HG02938 (cell line): ENCODE data around the gene GNB1L.

Experiments used
- ATAC-seq: cut with Tn5 transposase; IDR thresholded peaks from one replicate; pipeline ENCODE4 v1.9.1; 2021; ENCODE audit warnings: mild to moderate bottlenecking, moderate library complexity; ENCODE audit not compliant: unreplicated experiment

GNB1L gene

GRCh38 chr22:19765477-19766239 lies 89.0 kb downstream of the GNB1L start:
- ATAC-seq: no peak

GRCh38 chr22:19764636-19765476 lies 89.8 kb downstream of the GNB1L start:
- no peak for ATAC-seq

GRCh38 chr22:19764299-19764593 lies 90.4 kb downstream of the GNB1L start:
- ATAC-seq: no peak

- no peak for ATAC-seq
Measured at GRCh38 chr22:19763458-19764298, 91.0 kb downstream of the GNB1L start.

GRCh38 chr22:19762568-19763457 lies 91.9 kb downstream of the GNB1L start:
- no peak for ATAC-seq

GRCh38 chr22:19761725-19762567 lies 92.7 kb downstream of the GNB1L start:
- no peak for ATAC-seq

- ATAC-seq: no peak
Measured at GRCh38 chr22:19760951-19761724, 93.5 kb downstream of the GNB1L start.

- no peak for ATAC-seq
Measured at GRCh38 chr22:19760058-19760950, 94.4 kb downstream of the GNB1L start, which contains the start of gene TBX1. TBX1 (plus strand) TSS chr22:19760778; CDS start chr22:19760844, 66 bp downstream.

- ATAC-seq: no peak
Measured at GRCh38 chr22:19759427-19760057, 95.1 kb downstream of the GNB1L start.

GRCh38 chr22:19758896-19759426 lies 95.7 kb downstream of the GNB1L start:
- ATAC-seq: no peak

- no peak for ATAC-seq
Measured at GRCh38 chr22:19757985-19758895, 96.4 kb downstream of the GNB1L start.

- ATAC-seq: no peak
Measured at GRCh38 chr22:19757140-19757984, 97.3 kb downstream of the GNB1L start.

- ATAC-seq: no peak
Measured at GRCh38 chr22:19756288-19757128, 98.2 kb downstream of the GNB1L start.

- no peak for ATAC-seq
Measured at GRCh38 chr22:19755722-19756287, 98.9 kb downstream of the GNB1L start.
